OCI-LY7 (cell line): ENCODE data around the gene ZNF691.

Experiments used
- EZH2phosphoT487 ChIP-seq: fragments of 200-600 bp; sonication (generic); IDR thresholded peaks from 2 replicates; pipeline ENCODE4 v1.6.1; 2018; ENCODE audit warnings: low read depth, borderline replicate concordance, mild to moderate bottlenecking, mixed run types, antibody characterized with exemption, low read length, moderate library complexity, mixed read lengths
- TF ChIP-seq, protein P1 (sequence below): fragments of 200-600 bp; sonication (generic); conservative IDR thresholded peaks from 2 replicates; pipeline ENCODE4 v1.5.1; 2014; ENCODE audit warnings: mild to moderate bottlenecking, antibody characterized with exemption, low read length, moderate library complexity, mixed read lengths

DNA sequence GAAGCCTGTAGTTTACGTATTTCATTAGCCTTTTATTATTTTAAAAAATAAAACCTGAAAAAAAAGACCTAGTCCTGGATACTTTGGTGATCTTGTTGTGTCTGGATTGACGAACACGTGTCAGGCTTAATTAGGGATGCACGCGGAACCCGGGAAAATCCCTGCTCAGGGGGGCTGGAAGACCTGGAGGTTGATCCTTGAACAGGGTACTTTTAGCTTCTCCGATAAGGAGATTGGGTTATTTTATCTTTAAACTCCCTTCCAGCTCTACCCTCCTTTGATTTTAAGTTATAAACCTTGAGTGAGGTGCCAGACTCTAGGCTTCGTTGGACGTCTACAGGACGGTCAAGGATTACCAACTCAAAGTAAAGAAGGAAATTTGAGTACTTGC is 552 bp upstream of the ZNF691 start:
- no peak for TF ChIP-seq EZH2phosphoT487
- TF ChIP-seq, protein P1, sequence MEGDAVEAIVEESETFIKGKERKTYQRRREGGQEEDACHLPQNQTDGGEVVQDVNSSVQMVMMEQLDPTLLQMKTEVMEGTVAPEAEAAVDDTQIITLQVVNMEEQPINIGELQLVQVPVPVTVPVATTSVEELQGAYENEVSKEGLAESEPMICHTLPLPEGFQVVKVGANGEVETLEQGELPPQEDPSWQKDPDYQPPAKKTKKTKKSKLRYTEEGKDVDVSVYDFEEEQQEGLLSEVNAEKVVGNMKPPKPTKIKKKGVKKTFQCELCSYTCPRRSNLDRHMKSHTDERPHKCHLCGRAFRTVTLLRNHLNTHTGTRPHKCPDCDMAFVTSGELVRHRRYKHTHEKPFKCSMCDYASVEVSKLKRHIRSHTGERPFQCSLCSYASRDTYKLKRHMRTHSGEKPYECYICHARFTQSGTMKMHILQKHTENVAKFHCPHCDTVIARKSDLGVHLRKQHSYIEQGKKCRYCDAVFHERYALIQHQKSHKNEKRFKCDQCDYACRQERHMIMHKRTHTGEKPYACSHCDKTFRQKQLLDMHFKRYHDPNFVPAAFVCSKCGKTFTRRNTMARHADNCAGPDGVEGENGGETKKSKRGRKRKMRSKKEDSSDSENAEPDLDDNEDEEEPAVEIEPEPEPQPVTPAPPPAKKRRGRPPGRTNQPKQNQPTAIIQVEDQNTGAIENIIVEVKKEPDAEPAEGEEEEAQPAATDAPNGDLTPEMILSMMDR = no peak
